NCI-H187 (cell line): Measurements from ENCODE around the gene CCL27.

ENCODE experiments used
- DNase-seq, 2 experiments: peaks; one replicate each; lab custom pipeline; 2025; lab: John Stamatoyannopoulos, UW

The CCL27 gene

GRCh38 chr9:34627716-34628655, 34.5 kb downstream of the CCL27 start:
- no peak for DNase-seq

DNA sequence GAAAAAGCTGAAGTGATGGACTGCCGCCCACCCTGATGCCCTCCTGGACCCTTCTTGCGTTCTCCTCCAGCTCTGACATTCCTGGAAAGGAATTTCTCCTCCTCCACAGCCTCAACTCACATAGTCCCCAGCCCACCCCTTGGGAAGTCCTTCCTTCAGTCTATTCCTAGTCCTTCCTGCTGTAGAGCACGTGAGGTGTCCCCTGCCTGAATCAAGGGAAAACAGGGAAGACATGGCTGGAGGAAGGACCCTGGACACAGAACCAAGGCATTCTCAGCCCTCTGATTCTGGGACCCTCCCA, 37.3 kb downstream of the CCL27 start:
- no peak for DNase-seq

- DNase-seq = no peak
These were observed 37.8 kb downstream of the CCL27 start for GRCh38 chr9:34624475-34625185.

GRCh38 chr9:34623374-34624235, 38.9 kb downstream of the CCL27 start:
- DNase-seq = no peak

DNA sequence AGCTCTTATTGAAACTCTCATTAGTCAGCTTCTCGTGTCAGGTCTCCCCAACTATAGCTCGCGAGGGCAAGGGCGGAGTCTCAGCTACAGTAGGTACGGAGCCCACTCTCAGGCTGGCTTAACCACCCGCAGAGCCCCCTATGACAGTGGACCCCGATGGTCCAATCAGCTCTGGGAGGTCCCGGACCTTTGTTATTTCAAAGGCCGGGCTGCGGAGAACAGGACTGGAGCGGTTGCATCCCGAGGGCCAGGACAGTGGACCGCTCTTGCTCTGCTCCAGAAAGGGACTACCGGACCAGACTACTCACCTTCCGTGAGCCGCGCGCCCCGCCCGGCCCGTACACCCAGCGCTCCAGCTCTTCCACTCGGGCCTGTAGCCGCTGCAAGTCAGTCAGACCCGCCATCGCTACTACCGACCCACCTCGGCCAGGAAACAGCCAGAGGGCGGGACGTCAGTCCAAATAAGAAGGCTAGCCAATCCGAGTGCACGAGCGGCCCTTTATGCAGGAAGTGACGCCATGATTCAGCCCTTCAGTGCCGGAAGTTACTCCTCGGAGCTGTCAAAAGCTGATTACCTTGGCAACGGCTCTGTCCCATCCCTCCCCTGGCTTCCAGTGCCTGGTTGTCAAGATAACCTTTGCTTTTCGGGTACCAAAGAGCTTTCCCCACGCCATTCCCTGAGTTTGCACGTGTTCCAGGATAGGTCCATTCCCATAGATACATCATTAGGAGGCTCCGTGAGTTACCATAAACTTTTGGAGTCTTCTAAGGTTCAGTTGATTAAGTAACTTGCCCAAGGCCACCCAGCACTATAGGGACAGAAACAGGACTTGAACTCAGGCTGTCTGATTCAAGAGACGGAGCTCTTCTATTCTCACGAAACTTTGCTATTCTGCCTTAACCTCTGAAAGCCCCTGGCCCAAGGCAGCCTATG, 42.1 kb downstream of the CCL27 start, which contains the start of gene DCTN3:
DCTN3 (minus strand) TSS at position 435 of the 934 bp plus-strand sequence; CDS start at position 404, 31 bp downstream.
- peak; percentile 44 to 69 for DNase-seq

DNA sequence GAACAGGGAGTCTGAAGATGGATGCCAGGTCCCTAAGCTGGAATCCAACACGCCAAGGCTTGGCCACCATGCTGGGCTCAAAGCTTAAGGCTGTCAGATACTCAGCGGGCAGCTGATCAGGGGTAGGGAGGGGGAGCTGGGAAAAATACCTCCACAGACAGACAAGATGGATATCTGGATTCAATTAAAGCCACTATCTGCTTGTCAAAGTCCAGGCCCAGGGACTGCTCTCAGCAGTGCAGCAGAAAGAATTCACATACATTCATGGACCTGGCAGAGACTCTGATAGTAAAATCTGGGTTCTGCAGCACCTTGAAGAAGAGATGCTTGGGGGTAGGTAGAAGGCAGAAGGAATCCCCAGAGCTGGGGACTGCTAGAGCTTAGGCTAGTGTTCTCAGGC, 47.3 kb downstream of the CCL27 start:
- DNase-seq = no peak

DNA sequence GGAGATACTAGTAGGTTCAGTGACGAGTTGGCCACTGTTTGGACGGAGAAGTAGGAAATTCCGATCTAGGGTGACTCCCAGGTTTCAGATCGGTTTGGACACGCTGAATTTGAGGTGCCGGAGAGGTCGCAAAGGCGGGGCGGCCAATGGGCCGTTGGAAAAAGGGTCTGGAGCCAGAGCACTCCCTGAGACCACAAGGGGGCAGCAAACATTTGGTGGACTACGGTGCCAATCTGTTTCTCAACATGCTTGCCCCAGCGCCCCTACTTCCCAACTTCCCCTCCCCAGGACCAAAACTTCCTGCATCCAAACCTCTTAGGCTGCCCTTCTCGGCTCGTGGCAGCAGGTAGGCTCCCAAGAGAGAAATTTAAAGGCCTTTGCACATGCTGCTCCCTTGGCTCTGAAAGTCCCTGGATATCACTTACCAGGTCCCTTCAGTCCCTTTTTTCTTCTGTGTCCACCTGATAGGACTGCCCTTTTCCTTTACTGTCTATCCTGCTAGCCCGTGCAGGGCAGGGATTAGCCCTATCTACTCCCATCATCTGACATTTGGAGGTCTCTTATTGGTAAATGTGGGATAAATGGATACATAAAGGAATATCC, 49.6 kb downstream of the CCL27 start:
- DNase-seq = peak; percentile 21 to 47
